Endothelial cell of hepatic sinusoid (primary cell): Measurements from ENCODE around the gene STPG1.
"Not testable (repeated sequence)": the region's sequence is repeated elsewhere in the genome, so short reads cannot be mapped to it uniquely, and the experiment has no call there.

Experiments used
- in situ Hi-C: cut with HindIII; loops from 2 replicates; pipeline ENCODE4 v1.10.0; 2017; ENCODE audit warnings: low sequenced_read_pairs

Gene STPG1, protein sequence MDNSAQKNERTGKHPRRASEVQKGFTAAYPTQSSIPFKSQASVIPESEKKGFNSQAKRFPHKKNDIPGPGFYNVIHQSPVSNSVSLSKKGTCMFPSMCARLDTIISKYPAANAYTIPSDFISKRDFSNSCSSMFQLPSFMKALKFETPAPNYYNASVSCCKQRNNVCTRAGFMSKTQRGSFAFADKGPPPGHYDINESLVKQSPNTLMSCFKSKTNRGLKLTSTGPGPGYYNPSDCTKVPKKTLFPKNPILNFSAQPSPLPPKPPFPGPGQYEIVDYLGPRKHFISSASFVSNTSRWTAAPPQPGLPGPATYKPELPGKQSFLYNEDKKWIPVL

DNA sequence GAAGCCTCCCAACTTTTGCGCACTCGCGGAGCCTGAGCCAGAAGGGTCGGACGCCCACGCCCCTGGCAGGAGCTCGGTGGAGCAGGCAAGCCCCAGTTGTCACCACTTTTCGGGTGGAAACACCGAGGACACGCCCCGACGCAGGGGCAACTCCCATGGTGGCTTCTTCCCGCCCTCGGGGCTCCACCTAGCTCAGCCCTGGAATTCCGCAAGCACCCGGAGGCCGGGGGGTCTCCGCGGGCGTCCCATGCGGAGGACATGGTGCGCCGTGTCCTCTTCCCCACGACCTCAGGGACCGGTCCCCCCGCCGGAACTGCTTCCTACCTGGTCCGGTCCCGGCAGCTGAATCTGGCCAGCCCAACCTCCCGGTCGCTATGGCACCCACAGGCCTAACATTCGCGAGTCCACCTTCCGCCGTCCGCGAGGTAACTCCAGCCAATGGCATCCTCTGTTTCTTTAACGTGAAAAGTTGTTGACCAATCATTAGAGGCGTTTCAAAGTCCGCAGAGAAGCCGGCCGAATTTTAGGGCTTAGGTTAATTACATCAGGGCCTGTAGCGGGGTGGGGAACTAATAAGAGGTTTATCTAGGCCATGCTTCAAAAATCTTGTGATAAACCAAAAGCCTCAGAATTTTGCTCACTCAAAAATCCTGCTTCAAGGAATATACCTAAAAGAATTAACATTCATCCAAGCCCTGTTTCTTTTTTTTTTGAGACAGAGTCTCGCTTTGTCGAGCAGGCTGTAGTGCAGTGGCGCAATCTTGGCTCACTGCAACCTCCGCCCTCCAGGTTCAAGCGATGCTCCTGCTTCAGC is at the start of gene STPG1:
Gene STPG1, minus strand, starts transcription at position 433 of the 814 bp plus-strand sequence. CDS start 12,394 bp downstream, outside the sequence.
- in situ Hi-C loops = no loop called here

GRCh38 chr1:24462128-24462527 is 48.5 kb upstream of the STPG1 start:
- in situ Hi-C loops = not testable (repeated sequence)

DNA sequence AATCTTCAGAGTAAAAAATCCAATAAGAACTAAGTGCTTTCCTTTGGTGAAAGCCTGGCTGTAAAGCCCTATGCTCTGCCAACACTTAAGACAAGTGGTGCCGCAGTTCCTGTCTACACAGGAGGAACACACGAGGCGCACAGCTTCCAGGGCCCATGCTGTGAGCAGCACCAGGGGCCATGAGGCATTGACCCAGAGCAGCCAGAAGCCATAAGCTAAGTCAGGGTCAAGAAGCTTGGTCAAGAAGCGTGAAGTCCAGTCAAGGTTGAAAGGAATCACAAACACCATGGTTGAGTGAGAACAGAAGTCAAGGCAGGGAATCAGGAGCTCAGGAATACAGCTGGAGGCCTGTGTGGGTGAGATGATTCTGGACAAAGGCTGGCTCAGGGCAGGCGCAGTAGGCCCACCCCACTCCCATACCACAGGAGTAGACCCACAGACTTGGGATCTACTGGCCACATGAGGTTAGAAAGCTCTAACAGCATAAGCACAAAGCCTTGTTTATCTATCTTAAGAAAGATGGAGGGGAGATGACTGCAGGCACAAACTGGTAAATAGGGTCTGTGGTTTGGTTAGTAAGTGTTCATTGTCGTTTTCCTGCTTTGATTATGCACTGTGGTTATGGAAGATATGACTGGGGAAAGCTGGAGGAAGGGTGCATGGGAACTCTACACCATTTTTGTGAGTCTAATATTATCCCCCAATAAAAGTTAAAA is 46.1 kb upstream of the STPG1 start:
- in situ Hi-C loops = no loop called here

DNA sequence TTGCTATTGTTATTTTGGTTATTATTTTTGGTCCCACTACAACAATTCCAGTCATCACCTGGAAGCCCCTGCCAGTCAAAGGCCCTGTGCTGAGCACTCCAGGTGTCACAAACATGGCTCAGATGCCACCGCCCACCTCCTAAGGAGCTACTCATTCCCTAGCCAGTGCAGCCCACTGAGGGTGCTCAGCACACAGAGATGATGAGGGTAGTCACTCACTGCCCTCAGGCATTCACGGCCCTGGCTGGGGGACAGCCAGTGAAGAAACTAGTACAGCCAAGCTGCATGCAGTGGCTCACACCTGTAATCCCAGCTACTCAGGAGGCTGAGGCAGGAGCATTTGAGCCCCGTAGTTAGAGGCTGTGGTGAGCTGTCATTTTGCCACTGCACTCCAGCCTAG is 44.3 kb upstream of the STPG1 start:
- in situ Hi-C loops = no loop called here

- in situ Hi-C loops = no loop called here
Measured at GRCh38 chr1:24455272-24455671, 41.7 kb upstream of the STPG1 start.

- in situ Hi-C loops = no loop called here
Measured at GRCh38 chr1:24454673-24455072, 41.1 kb upstream of the STPG1 start.

DNA sequence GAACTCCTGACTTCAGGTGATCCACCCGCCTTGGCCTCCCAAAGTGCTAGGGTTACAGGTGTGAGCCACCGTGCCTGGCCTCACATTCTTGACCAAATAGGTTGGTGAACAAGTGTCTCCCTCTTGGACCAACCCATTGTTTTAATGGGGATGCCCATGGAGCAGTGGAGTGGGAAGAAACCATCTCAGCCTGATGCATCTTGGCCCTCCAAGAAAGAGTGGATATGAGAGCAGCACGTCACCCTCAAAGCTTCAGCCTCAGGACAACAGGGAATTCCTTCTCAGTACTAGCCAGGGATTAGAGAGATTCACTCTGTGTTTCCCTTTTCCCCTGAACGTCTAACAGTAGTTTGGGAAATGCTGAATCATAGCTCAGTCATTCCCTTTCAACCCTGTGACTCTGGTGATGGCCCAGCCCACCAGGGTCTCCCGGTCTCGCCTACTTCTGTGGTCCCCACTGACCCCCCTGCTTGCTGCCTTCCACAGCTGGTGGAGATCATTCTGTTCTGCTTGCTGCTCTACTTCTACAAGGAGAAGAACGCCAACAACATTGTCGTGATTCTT is 39.4 kb upstream of the STPG1 start:
- in situ Hi-C loops = no loop called here

DNA sequence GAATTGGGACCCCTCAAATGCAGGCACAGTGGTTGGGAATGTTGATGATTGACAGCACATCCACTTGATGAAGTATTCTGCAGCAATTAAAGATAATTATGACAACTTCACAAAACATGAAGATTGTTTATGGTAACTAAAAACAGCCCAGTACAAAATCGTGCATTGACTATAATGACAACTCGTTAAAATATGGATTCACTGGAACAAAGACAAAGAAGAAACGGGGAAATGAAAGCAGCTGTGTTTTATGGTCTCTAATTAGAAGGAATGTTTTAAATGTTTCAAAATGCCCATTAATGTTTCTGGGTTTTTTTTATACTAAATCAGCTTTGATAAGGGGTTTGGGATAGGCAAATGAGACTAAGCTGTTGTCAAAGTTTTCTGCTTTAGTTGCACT is 38.2 kb upstream of the STPG1 start:
- in situ Hi-C loops = no loop called here

- in situ Hi-C loops = no loop called here
Measured at GRCh38 chr1:24450857-24451397, 37.3 kb upstream of the STPG1 start.

- in situ Hi-C loops = no loop called here
Measured at GRCh38 chr1:24450316-24450715, 36.7 kb upstream of the STPG1 start.

GRCh38 chr1:24446446-24446845 is 32.9 kb upstream of the STPG1 start:
- in situ Hi-C loops = not testable (repeated sequence)

- in situ Hi-C loops = no loop called here
Measured at GRCh38 chr1:24443241-24443656, 29.7 kb upstream of the STPG1 start.

DNA sequence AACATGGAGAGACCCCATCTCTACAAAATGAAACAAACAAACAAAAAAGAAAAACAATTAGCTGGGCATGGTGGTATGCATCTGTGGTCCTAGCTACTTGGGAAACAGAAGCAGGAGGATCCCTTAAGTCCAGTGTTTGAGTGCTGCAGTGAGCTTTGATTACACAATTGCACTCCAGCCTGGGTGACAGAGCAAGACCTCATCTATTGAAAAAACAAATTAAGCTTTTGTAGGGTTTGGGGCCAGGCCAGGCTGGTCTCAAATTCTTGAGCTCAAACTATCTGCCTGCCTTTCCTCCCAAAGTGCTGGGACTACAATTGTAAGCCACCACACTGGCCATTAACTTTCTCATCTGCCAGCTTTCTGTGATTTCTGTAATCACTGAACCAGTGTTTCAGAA is 29.2 kb upstream of the STPG1 start:
- in situ Hi-C loops = no loop called here

GRCh38 chr1:24441996-24442668 is 28.6 kb upstream of the STPG1 start:
- in situ Hi-C loops = no loop called here

DNA sequence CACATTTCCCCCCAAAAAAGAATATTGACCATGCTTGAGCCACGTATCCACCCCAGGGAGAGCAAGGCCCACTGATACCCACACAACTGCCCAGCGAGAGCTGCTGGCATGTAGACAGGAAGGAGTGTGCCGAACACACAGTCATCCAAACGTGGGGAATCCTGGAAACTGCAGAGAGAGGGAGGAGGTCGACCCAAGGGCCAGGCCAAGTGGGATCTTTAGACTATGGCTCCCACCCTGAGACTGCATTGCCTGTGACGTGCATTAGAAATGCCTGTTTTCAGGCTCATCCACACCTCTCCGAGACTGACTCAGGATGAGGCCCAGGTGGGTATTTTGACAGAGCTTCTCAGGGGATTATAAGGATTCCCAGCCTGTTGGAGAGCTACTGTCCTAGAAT is 27.9 kb upstream of the STPG1 start:
- in situ Hi-C loops = no loop called here

GRCh38 chr1:24440436-24440835 is 26.9 kb upstream of the STPG1 start:
- in situ Hi-C loops = no loop called here

GRCh38 chr1:24438423-24438901 is 24.9 kb upstream of the STPG1 start:
- in situ Hi-C loops = no loop called here

GRCh38 chr1:24437631-24438396 is 24.2 kb upstream of the STPG1 start:
- in situ Hi-C loops = no loop called here

GRCh38 chr1:24435782-24436365 is 22.3 kb upstream of the STPG1 start:
- in situ Hi-C loops = no loop called here
